ENCODE data around the gene CTSC.
A peak's percentile ranks its signal among the peaks of the same experiment; 100 is the strongest.

CTSC gene

DNA sequence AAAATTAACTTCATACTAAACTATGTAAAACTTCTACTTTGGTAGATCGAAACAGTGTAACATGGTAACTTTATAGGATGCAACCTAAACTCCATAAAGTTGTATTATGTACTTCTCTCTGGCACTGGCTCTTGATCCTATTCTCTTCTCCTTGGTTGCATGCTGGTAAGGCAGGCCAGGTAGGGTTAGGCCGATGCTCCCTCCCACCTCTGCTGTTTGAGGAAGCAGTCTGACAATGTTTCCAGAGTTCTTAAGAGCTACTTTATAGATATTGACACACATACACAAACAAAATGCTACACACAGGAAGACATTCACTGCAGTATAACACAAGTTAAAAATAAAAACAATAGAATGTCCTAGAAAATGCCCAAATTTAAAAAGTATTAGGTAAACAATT lies 22.5 kb downstream of the CTSC start:
- Histone ChIP-seq H3K4me3 (ENCODE audit: low read length) (no peak overlapping the region), H3K4me1 (ENCODE audit: low read length) (peaks cover 87% of the 10 kb centered on the region), H3K36me3 (replicated peaks; ENCODE audit: low read depth, low read length) (peaks cover 65% of the 10 kb centered on the region), H2AFZ (ENCODE audit: low read depth, low read length) (no peak overlapping the region), H3K27ac (ENCODE audit: low read length) (peak overlapping the region; percentile 8; the same call in 1 of the 2 replicates), H3K27me3 (ENCODE audit: low read depth, low read length) (no peaks in the 10 kb centered on the region), H4K20me1 (ENCODE audit: insufficient read depth, low read length) (peaks cover 96% of the 10 kb centered on the region), H3K9ac (ENCODE audit: low read length) (no peak overlapping the region), H3K79me2 (ENCODE audit: low read length) (peaks cover 100% of the 10 kb centered on the region), H3K4me2 (ENCODE audit: low read length) (no peak overlapping the region), H3K9me3 (ENCODE audit: insufficient read depth, low read length) (no peaks in the 10 kb centered on the region)
- TF ChIP-seq, protein P1, sequence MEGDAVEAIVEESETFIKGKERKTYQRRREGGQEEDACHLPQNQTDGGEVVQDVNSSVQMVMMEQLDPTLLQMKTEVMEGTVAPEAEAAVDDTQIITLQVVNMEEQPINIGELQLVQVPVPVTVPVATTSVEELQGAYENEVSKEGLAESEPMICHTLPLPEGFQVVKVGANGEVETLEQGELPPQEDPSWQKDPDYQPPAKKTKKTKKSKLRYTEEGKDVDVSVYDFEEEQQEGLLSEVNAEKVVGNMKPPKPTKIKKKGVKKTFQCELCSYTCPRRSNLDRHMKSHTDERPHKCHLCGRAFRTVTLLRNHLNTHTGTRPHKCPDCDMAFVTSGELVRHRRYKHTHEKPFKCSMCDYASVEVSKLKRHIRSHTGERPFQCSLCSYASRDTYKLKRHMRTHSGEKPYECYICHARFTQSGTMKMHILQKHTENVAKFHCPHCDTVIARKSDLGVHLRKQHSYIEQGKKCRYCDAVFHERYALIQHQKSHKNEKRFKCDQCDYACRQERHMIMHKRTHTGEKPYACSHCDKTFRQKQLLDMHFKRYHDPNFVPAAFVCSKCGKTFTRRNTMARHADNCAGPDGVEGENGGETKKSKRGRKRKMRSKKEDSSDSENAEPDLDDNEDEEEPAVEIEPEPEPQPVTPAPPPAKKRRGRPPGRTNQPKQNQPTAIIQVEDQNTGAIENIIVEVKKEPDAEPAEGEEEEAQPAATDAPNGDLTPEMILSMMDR (IDR thresholded peaks at IDR 0.05; ENCODE audit: low read depth, low read length), result no peak
- TF ChIP-seq EZH2phosphoT487 (IDR thresholded peaks at IDR 0.05; ENCODE audit: low read depth), result no peak

DNA sequence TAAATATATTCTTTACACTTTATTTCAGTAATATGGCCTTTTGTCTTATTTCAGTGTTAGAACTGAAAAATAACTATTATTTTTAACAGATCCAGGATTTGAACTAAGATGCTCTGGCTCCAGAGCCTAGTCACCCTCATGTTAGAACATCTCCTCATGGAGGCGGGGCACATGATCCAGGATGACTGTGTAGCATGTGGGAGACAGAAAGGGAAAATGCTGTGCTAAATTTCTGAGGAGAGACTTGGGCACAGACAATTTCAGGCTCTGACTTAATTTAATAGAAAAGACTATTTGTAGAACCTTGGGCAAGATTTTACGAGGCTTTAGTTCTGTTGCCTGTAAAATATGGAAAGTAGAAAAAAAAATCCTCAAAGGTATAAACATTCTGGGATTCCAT lies 24.1 kb downstream of the CTSC start:
- no peak overlapping the region for H2AFZ ChIP-seq (ENCODE audit: low read depth, low read length)
- H3K4me3 ChIP-seq (ENCODE audit: low read length), result no peak overlapping the region
- no peak overlapping the region for H3K9ac ChIP-seq (ENCODE audit: low read length)
- no peaks in the 10 kb centered on the region for H3K27me3 ChIP-seq (ENCODE audit: low read depth, low read length)
- peak overlapping the region; percentile 48 for H3K27ac ChIP-seq (ENCODE audit: low read length)
- H3K79me2 ChIP-seq (ENCODE audit: low read length), result peaks cover 99% of the 10 kb centered on the region
- no peak for TF ChIP-seq EZH2phosphoT487 (IDR thresholded peaks at IDR 0.05; ENCODE audit: low read depth)
- TF ChIP-seq, protein P1 (IDR thresholded peaks at IDR 0.05; ENCODE audit: low read depth, low read length), result no peak
- H3K4me2 ChIP-seq (ENCODE audit: low read length), result 0 out of 2 replicates have a peak overlapping the region, but pooled peaks have one; percentile 2
- H3K9me3 ChIP-seq (ENCODE audit: insufficient read depth, low read length), result no peaks in the 10 kb centered on the region
- peaks cover 93% of the 10 kb centered on the region for H4K20me1 ChIP-seq (ENCODE audit: insufficient read depth, low read length)
- H3K36me3 ChIP-seq (replicated peaks; ENCODE audit: low read depth, low read length), result peaks cover 70% of the 10 kb centered on the region
- H3K4me1 ChIP-seq (ENCODE audit: low read length), result peaks cover 93% of the 10 kb centered on the region

DNA sequence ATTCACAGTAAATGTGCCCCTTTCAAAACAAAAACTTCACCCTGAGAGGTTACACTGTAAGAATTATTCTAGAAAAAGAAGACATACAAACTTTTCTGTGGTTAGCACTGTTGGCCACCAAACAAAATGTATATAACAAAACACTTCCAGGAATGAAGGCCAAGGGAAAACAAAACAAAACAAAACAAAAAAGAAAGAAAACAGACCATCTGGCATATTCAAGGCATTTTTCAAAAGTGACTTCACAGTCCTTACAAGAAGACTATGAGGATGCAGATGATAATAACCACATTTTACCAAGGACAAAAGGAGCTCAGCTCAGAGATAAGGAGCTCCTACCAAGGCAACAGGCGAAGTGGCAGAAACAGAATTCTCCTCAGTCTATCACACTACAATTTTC lies 24.9 kb downstream of the CTSC start:
- H4K20me1 ChIP-seq (ENCODE audit: insufficient read depth, low read length), result peaks cover 85% of the 10 kb centered on the region
- peak overlapping the region; percentile 45 for H3K4me2 ChIP-seq (ENCODE audit: low read length)
- H3K27me3 ChIP-seq (ENCODE audit: low read depth, low read length), result no peaks in the 10 kb centered on the region
- peak overlapping the region; percentile 48 for H3K27ac ChIP-seq (ENCODE audit: low read length)
- H3K4me3 ChIP-seq (ENCODE audit: low read length), result no peak overlapping the region
- H3K9ac ChIP-seq (ENCODE audit: low read length), result no peak overlapping the region
- H3K79me2 ChIP-seq (ENCODE audit: low read length), result peaks cover 95% of the 10 kb centered on the region
- peaks cover 90% of the 10 kb centered on the region for H3K4me1 ChIP-seq (ENCODE audit: low read length)
- H3K9me3 ChIP-seq (ENCODE audit: insufficient read depth, low read length), result no peaks in the 10 kb centered on the region
- no peak overlapping the region for H2AFZ ChIP-seq (ENCODE audit: low read depth, low read length)
- H3K36me3 ChIP-seq (replicated peaks; ENCODE audit: low read depth, low read length), result peaks cover 63% of the 10 kb centered on the region
- TF ChIP-seq, protein P1 (IDR thresholded peaks at IDR 0.05; ENCODE audit: low read depth, low read length), result no peak

DNA sequence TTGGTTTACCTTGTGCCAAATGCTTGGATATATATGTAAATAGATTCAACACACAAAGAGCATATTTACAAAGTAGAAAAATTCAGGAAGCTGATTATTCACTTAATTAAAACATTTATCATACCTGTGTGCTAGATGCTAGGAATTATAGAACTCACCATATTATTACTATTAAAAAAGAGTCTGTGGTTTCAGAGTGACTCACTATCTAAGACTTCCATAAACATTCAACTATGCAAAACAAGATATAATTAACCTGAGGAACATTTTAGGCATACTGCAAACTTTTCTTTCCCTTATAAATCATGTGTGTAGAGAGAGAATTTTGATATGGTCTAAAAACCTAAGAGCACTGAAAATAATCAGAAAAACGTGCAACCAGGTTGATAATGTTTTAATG lies 27.3 kb downstream of the CTSC start:
- peaks cover 78% of the 10 kb centered on the region for H4K20me1 ChIP-seq (ENCODE audit: insufficient read depth, low read length)
- H3K36me3 ChIP-seq (replicated peaks; ENCODE audit: low read depth, low read length), result peaks cover 73% of the 10 kb centered on the region
- H2AFZ ChIP-seq (ENCODE audit: low read depth, low read length), result no peak overlapping the region
- no peak for TF ChIP-seq EZH2phosphoT487 (IDR thresholded peaks at IDR 0.05; ENCODE audit: low read depth)
- TF ChIP-seq, protein P1 (IDR thresholded peaks at IDR 0.05; ENCODE audit: low read depth, low read length), result no peak
- peak overlapping the region; percentile 45 for H3K4me2 ChIP-seq (ENCODE audit: low read length)
- H3K9me3 ChIP-seq (ENCODE audit: insufficient read depth, low read length), result no peaks in the 10 kb centered on the region
- no peaks in the 10 kb centered on the region for H3K27me3 ChIP-seq (ENCODE audit: low read depth, low read length)
- H3K9ac ChIP-seq (ENCODE audit: low read length), result 0 out of 2 replicates have a peak overlapping the region, but pooled peaks have one; percentile 6
- H3K79me2 ChIP-seq (ENCODE audit: low read length), result peaks cover 95% of the 10 kb centered on the region
- H3K27ac ChIP-seq (ENCODE audit: low read length), result peak overlapping the region; percentile 48
- peak overlapping the region; percentile 8; the same call in 1 of the 2 replicates for H3K4me3 ChIP-seq (ENCODE audit: low read length)
- peaks cover 91% of the 10 kb centered on the region for H3K4me1 ChIP-seq (ENCODE audit: low read length)

All from OCI-LY3 (cell line).